GM12874 (cell line): ENCODE data around the gene MBD6.

Experiments
- CTCF ChIP-seq: IDR thresholded peaks from 2 replicates; pipeline ENCODE4 v1.5.1; 2011; ENCODE audit warnings: low read depth, mild to moderate bottlenecking, control low read depth, low read length, moderate library complexity; ENCODE audit not compliant: insufficient read depth

Gene MBD6

GRCh38 chr12:57491393-57492280, 31.0 kb upstream of the MBD6 start:
- peak; percentile 22; the same call in 1 of the 2 replicates for TF ChIP-seq CTCF

DNA sequence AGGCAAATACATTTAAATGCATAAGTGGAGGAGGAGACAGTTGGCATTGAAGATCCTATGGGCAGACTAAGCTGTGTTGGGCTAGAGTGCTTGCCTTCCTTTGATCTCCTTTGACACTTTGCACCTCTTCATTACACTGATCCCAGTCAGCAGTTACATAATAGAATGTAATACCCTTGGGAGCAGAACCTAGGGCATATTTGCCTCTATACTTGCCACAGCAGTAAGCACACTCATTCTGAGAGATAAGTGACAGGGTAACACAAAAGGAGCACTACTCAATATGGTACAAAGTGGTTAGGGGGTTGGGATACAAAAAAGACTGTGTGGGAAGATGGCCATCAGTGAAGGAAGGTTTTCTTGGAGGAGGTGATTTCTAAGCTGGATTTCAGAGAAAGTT, 25.8 kb upstream of the MBD6 start:
- no peak for TF ChIP-seq CTCF

DNA sequence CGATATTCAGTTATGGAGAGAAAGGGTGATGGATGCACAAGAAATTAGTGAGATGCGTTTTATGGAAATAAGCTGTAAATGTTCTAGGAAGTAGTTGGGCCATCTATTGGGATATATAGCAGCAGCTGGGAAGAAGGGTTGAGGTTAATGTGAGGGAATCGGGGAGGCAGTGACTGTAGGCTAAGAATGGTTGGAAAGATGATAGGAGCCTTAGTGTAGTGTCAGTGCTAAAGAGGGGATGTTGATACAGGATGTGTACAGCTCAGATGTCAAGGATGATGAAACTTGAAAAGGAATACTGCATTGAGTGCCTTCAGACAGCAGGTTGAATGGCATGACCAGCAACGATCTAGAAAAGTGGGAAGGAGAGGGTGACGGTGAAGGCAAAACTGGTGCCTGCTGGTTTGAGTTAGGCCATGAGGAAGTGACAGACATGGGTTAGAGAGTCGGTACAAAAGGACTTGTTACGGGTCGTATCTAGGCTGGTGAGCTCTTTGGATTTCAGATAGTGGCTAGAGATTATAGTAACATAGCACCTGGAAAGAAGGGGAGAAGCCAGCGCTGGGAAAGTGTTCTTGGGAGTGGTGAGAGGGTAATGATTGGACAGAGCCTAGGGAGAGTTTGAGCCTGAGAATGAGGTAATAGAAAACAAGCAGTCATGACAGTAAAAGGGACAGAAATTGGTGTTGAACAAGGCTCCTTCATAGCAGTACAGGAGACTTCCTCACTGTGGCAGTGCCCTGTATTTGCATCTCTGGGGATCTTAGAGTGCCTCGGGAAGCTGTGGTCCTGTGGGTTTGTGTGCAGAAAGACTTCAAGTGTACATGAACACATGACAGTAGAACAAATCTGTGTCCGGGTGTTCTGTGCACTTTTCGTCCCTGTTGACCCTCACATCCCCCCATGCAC, 25.1 kb upstream of the MBD6 start:
- no peak for TF ChIP-seq CTCF

GRCh38 chr12:57498132-57498502, 24.5 kb upstream of the MBD6 start:
- no peak for TF ChIP-seq CTCF

GRCh38 chr12:57498571-57498970, 24.1 kb upstream of the MBD6 start:
- no peak for TF ChIP-seq CTCF

GRCh38 chr12:57500213-57500612, 22.4 kb upstream of the MBD6 start:
- no peak for TF ChIP-seq CTCF

GRCh38 chr12:57511161-57511560, 11.5 kb upstream of the MBD6 start:
- TF ChIP-seq CTCF: no peak
